Measurements from ENCODE around the gene SHISAL2A.

The SHISAL2A gene

GRCh38 chr1:52632732-52633290, at the start of gene SHISAL2A:
Gene SHISAL2A, plus strand, starts transcription at chr1:52633168. Its CDS starts 326 bp downstream, at chr1:52633494.
- peaks cover 37% of the 10 kb centered on the region for H3K27me3 ChIP-seq (ENCODE audit: control insufficient read depth, insufficient read depth, low read length)
- no peaks in the 10 kb centered on the region for H3K9me3 ChIP-seq (ENCODE audit: control insufficient read depth, low read length)
- H3K4me1 ChIP-seq (ENCODE audit: control insufficient read depth, insufficient read depth, low read length) = no peaks in the 10 kb centered on the region
- no peak within 1 kb of the TSS for H3K9ac ChIP-seq (ENCODE audit: low read length)
- no peak within 1 kb of the TSS for H3K4me3 ChIP-seq (ENCODE audit: low read length)
- no peaks in the 10 kb centered on the region for H3K36me3 ChIP-seq (ENCODE audit: control insufficient read depth, insufficient read depth, low read length)

GRCh38 chr1:52585474-52585873, 47.5 kb upstream of the SHISAL2A start:
- H3K36me3 ChIP-seq (ENCODE audit: control insufficient read depth, insufficient read depth, low read length) = no peaks in the 10 kb centered on the region
- no peak overlapping the region for H3K9ac ChIP-seq (ENCODE audit: low read length)
- H3K27me3 ChIP-seq (ENCODE audit: control insufficient read depth, insufficient read depth, low read length) = no peaks in the 10 kb centered on the region
- H3K4me1 ChIP-seq (ENCODE audit: control insufficient read depth, insufficient read depth, low read length) = no peaks in the 10 kb centered on the region
- H3K4me3 ChIP-seq (ENCODE audit: low read length) = no peak overlapping the region
- no peaks in the 10 kb centered on the region for H3K9me3 ChIP-seq (ENCODE audit: control insufficient read depth, low read length)

- Histone ChIP-seq H3K9me3 (ENCODE audit: control insufficient read depth, low read length) (no peaks in the 10 kb centered on the region), H3K27me3 (ENCODE audit: control insufficient read depth, insufficient read depth, low read length) (no peaks in the 10 kb centered on the region), H3K4me3 (ENCODE audit: low read length) (no peak overlapping the region), H3K4me1 (ENCODE audit: control insufficient read depth, insufficient read depth, low read length) (no peaks in the 10 kb centered on the region), H3K36me3 (ENCODE audit: control insufficient read depth, insufficient read depth, low read length) (no peaks in the 10 kb centered on the region), H3K9ac (ENCODE audit: low read length) (no peak overlapping the region)
These were observed 44.9 kb upstream of the SHISAL2A start for GRCh38 chr1:52588027-52588426.

DNA sequence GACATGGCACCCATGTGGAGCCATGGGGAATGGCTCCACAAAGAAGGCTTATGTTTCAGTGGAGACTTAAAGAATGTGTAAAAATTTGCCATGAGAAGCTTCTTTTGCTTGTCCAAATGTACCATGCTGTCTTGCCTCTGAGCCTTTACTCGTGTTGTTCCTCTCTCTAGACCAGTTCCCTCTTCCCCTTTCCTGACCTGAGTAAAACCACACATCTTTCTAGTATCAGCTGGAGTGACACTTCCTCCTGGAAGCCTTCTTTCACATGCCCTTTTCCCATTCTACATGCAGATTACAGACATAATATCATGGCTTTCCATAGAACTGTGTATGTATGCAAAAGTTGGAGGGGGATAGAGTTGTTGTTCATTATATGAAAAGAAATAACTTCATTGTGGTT, 44.4 kb upstream of the SHISAL2A start:
- H3K27me3 ChIP-seq (ENCODE audit: control insufficient read depth, insufficient read depth, low read length) = no peaks in the 10 kb centered on the region
- H3K9me3 ChIP-seq (ENCODE audit: control insufficient read depth, low read length) = no peaks in the 10 kb centered on the region
- H3K4me3 ChIP-seq (ENCODE audit: low read length) = no peak overlapping the region
- H3K36me3 ChIP-seq (ENCODE audit: control insufficient read depth, insufficient read depth, low read length) = no peaks in the 10 kb centered on the region
- no peak overlapping the region for H3K9ac ChIP-seq (ENCODE audit: low read length)
- H3K4me1 ChIP-seq (ENCODE audit: control insufficient read depth, insufficient read depth, low read length) = no peaks in the 10 kb centered on the region

DNA sequence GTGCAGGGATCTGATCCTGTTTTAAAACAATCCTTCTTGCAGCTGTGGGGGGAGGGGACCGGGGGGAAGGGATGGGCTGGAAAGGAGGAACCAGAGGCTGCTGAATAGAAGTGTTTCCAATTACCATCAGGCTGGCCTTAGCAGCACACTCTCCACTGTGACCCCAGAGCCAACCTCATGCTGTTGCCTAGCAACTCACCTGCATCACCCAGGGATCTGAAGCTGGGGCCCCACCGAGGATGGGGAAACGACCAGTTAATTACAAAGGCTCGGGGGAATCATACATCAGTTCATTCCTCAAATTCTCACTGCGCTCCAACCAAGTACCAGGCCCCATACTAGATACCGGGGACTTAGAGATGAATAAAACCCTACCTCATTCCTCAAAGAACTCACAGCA, 42.7 kb upstream of the SHISAL2A start:
- Histone ChIP-seq H3K4me1 (ENCODE audit: control insufficient read depth, insufficient read depth, low read length) (no peaks in the 10 kb centered on the region), H3K9ac (ENCODE audit: low read length) (no peak overlapping the region), H3K36me3 (ENCODE audit: control insufficient read depth, insufficient read depth, low read length) (no peaks in the 10 kb centered on the region), H3K27me3 (ENCODE audit: control insufficient read depth, insufficient read depth, low read length) (peaks cover 4% of the 10 kb centered on the region), H3K4me3 (ENCODE audit: low read length) (no peak overlapping the region), H3K9me3 (ENCODE audit: control insufficient read depth, low read length) (no peaks in the 10 kb centered on the region)

DNA sequence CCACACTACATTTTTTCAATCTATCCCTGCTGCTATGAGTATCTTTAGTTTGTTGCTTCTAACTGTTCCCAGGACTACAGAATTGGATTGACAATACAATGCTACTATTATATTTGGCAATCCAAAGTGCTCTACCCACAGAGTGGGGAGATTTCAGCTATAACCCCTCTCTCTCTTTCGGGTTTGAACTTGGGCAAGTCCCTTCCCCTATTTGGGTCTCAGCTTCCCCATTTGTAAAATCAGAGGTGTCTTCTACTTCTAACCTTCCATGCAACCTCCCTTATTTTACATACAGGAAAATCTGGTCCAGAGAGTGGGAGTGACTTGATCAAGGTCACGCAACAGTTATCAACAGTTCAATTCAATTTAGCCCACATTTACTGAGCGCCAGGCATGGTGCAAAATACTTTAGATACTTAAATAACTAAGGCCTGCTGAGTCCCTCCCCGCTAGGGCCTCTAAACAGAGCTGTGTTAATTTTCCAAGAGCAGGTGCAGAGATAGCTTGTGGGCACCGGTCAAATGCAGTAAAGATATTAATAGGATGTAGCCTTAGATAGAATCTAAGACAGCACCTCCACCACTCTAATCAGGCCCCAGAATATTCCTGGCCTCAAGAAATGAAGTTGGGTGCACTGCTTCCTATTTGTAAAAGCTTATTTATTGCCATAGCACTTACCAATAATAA, 40.2 kb upstream of the SHISAL2A start:
- Histone ChIP-seq H3K4me1 (ENCODE audit: control insufficient read depth, insufficient read depth, low read length) (no peaks in the 10 kb centered on the region), H3K9me3 (ENCODE audit: control insufficient read depth, low read length) (no peaks in the 10 kb centered on the region), H3K9ac (ENCODE audit: low read length) (no peak overlapping the region), H3K27me3 (ENCODE audit: control insufficient read depth, insufficient read depth, low read length) (peaks cover 4% of the 10 kb centered on the region), H3K4me3 (ENCODE audit: low read length) (no peak overlapping the region), H3K36me3 (ENCODE audit: control insufficient read depth, insufficient read depth, low read length) (no peaks in the 10 kb centered on the region)

DNA sequence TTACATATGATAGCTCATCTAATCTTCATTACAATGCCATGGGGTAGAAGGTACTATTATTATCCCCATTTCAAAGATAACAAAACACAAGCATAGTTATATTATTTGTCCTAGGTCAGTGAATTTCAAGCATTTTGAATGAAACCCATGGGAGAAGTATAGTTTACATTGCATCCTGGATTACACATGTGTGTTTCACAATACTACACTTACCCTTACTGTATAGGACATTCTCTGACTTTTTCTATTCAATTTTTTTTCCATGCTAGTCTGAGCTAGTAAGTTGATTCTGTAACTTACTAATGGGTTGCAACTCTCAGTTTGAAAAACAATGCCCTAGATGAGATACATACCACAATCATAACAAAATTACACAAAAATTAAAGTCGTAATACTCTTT, 39.5 kb upstream of the SHISAL2A start:
- Histone ChIP-seq H3K36me3 (ENCODE audit: control insufficient read depth, insufficient read depth, low read length) (no peaks in the 10 kb centered on the region), H3K4me1 (ENCODE audit: control insufficient read depth, insufficient read depth, low read length) (no peaks in the 10 kb centered on the region), H3K4me3 (ENCODE audit: low read length) (no peak overlapping the region), H3K9me3 (ENCODE audit: control insufficient read depth, low read length) (no peaks in the 10 kb centered on the region), H3K9ac (ENCODE audit: low read length) (no peak overlapping the region), H3K27me3 (ENCODE audit: control insufficient read depth, insufficient read depth, low read length) (peaks cover 6% of the 10 kb centered on the region)

DNA sequence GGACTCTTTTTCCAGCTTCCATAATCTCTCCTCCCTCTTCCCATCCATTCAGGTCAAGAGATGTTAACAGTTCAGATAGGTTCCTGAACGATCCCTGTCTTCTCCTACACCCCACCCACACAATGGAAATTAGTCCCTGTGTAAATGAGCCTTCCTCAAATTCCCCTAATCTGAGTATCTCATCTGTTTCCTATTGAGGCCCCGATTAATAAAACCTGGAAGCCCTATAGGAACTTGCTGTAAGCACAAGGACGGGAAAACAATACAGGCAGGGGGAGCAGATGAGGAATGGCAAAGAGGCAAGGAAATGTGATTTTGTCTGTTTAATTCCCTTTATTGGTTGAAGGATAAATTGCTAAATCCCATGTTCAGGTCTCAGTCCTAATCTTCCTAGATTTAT, 37.9 kb upstream of the SHISAL2A start:
- Histone ChIP-seq H3K27me3 (ENCODE audit: control insufficient read depth, insufficient read depth, low read length) (peaks cover 6% of the 10 kb centered on the region), H3K9ac (ENCODE audit: low read length) (no peak overlapping the region), H3K36me3 (ENCODE audit: control insufficient read depth, insufficient read depth, low read length) (no peaks in the 10 kb centered on the region), H3K4me1 (ENCODE audit: control insufficient read depth, insufficient read depth, low read length) (no peaks in the 10 kb centered on the region), H3K4me3 (ENCODE audit: low read length) (no peak overlapping the region), H3K9me3 (ENCODE audit: control insufficient read depth, low read length) (no peaks in the 10 kb centered on the region)

DNA sequence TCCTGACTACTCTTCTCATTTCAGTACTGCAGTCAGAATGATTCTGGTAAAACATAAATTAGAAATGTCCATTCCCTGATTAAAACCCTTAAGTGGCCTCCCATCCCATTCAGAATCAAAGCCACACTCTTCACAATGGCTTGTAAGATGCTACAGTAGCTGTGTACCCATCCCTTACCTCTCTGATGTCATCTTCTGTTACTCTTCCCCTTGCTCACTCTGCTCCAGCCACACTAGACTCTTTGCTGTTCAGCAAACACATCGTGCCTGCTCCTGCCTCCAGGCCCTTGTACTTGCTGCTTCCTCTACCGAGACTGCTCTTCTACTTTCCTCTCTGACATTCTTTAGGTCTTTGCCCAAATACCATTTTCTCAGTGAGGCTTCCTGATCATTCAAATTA, 35.1 kb upstream of the SHISAL2A start:
- no peaks in the 10 kb centered on the region for H3K36me3 ChIP-seq (ENCODE audit: control insufficient read depth, insufficient read depth, low read length)
- no peak overlapping the region for H3K4me3 ChIP-seq (ENCODE audit: low read length)
- no peaks in the 10 kb centered on the region for H3K9me3 ChIP-seq (ENCODE audit: control insufficient read depth, low read length)
- H3K9ac ChIP-seq (ENCODE audit: low read length) = no peak overlapping the region
- H3K27me3 ChIP-seq (ENCODE audit: control insufficient read depth, insufficient read depth, low read length) = peaks cover 20% of the 10 kb centered on the region
- peaks cover 11% of the 10 kb centered on the region for H3K4me1 ChIP-seq (ENCODE audit: control insufficient read depth, insufficient read depth, low read length)

- peaks cover 11% of the 10 kb centered on the region for H3K4me1 ChIP-seq (ENCODE audit: control insufficient read depth, insufficient read depth, low read length)
- no peak overlapping the region for H3K9ac ChIP-seq (ENCODE audit: low read length)
- no peak overlapping the region for H3K4me3 ChIP-seq (ENCODE audit: low read length)
These were observed 34.2 kb upstream of the SHISAL2A start for GRCh38 chr1:52598729-52599128.

DNA sequence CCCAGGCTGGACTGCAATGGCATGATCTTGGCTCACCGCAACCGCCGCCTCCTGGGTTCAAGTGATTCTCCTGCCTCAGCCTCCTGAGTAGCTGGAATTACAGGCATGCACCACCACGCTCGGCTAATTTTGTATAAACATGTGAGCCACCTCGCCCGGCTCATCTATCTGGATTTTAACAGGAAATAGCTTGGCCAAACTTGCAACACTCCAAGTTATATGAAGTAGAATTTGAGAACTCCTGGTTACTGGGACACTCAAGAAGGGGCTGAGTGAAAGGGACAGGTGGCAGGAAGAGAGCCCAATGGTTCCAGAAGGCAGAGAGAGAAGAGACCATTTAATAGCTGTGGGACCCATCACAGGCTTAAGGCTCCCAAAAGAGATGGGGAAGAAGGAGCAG, 33.7 kb upstream of the SHISAL2A start:
- Histone ChIP-seq H3K36me3 (ENCODE audit: control insufficient read depth, insufficient read depth, low read length) (no peaks in the 10 kb centered on the region), H3K9ac (ENCODE audit: low read length) (no peak overlapping the region), H3K4me1 (ENCODE audit: control insufficient read depth, insufficient read depth, low read length) (peaks cover 11% of the 10 kb centered on the region), H3K4me3 (ENCODE audit: low read length) (no peak overlapping the region), H3K27me3 (ENCODE audit: control insufficient read depth, insufficient read depth, low read length) (peaks cover 26% of the 10 kb centered on the region), H3K9me3 (ENCODE audit: control insufficient read depth, low read length) (no peaks in the 10 kb centered on the region)

More at GRCh38 chr1:52598729-52599128, 34.2 kb upstream of the SHISAL2A start:
- peaks cover 26% of the 10 kb centered on the region for H3K27me3 ChIP-seq (ENCODE audit: control insufficient read depth, insufficient read depth, low read length)
- no peaks in the 10 kb centered on the region for H3K9me3 ChIP-seq (ENCODE audit: control insufficient read depth, low read length)
- H3K36me3 ChIP-seq (ENCODE audit: control insufficient read depth, insufficient read depth, low read length) = no peaks in the 10 kb centered on the region

GRCh38 chr1:52600533-52601179, 32.3 kb upstream of the SHISAL2A start:
- peaks cover 11% of the 10 kb centered on the region for H3K4me1 ChIP-seq (ENCODE audit: control insufficient read depth, insufficient read depth, low read length)
- no peaks in the 10 kb centered on the region for H3K9me3 ChIP-seq (ENCODE audit: control insufficient read depth, low read length)
- H3K36me3 ChIP-seq (ENCODE audit: control insufficient read depth, insufficient read depth, low read length) = no peaks in the 10 kb centered on the region
- H3K9ac ChIP-seq (ENCODE audit: low read length) = no peak overlapping the region
- H3K27me3 ChIP-seq (ENCODE audit: control insufficient read depth, insufficient read depth, low read length) = peaks cover 22% of the 10 kb centered on the region
- H3K4me3 ChIP-seq (ENCODE audit: low read length) = no peak overlapping the region
